ENCODE measurements around the gene TRAF4. TPM values are rescaled to one million over a fixed set of nuclear protein-coding genes. Genes with fewer than 3 reads are reported as not detected.

Gene TRAF4
- total and polyA plus RNA-seq, 9 of the 15 experiments (the other 6 are each of a cell fraction or from before 2014, with no cell fraction given) = 2.4 to 147 (median 72.4) TPM

- peak; percentile 48 to 81 (median 54); a peak in 5 of 6 replicates for TF ChIP-seq CTCF (IDR thresholded peaks at IDR 0.05 in 2 of 3, conservative IDR thresholded peaks at IDR 0.05 in 1 of 3; ENCODE audit: insufficient read depth in 2 of 3, low read depth in 1 of 3, low read length in 3 of 3)
- TF ChIP-seq SAFB2 (IDR thresholded peaks at IDR 0.05; ENCODE audit: borderline replicate concordance, low read depth, low read length, severe bottlenecking) = no peak
- no peak for TF ChIP-seq TGIF2 (CRISPR knock-in tag; IDR thresholded peaks at IDR 0.05)
- TF ChIP-seq RNF2 (IDR thresholded peaks at IDR 0.05) = no peak
- no peak for TF ChIP-seq MEIS2 (IDR thresholded peaks at IDR 0.05; ENCODE audit: partially characterized antibody)
- TF ChIP-seq ZNF79 (CRISPR knock-in tag; IDR thresholded peaks at IDR 0.05; ENCODE audit: low read depth) = no peak
- no peak for TF ChIP-seq BCLAF1 (IDR thresholded peaks at IDR 0.05; ENCODE audit: borderline replicate concordance in 1 of 2, control insufficient read depth in 1 of 2, low read depth in 2 of 2, low read length in 1 of 2)
- no peak for TF ChIP-seq ARID2 (IDR thresholded peaks at IDR 0.05)
- no peak for TF ChIP-seq ARNT (IDR thresholded peaks at IDR 0.05)
- peak; percentile 78 for TF ChIP-seq L3MBTL2 (IDR thresholded peaks at IDR 0.05)
- TF ChIP-seq RBBP5 (IDR thresholded peaks at IDR 0.05; ENCODE audit: borderline replicate concordance, insufficient read depth, low read length, poor library complexity, severe bottlenecking) = peak; percentile 38
- no peak for TF ChIP-seq ZNF644 (tag; IDR thresholded peaks at IDR 0.05; ENCODE audit: low read depth)
- 0 out of 2 replicates have a peak, but pooled peaks have one; percentile 67 for TF ChIP-seq CBX5 (IDR thresholded peaks at IDR 0.05; ENCODE audit: borderline replicate concordance, low read depth)
- TF ChIP-seq ZNF511 (CRISPR knock-in tag; IDR thresholded peaks at IDR 0.05) = no peak
- TF ChIP-seq ZC3H8 (IDR thresholded peaks at IDR 0.05) = no peak
- TF ChIP-seq HCFC1 (IDR thresholded peaks at IDR 0.05; ENCODE audit: low read depth, low read length) = 0 out of 2 replicates have a peak, but pooled peaks have one; percentile 10
- no peak for TF ChIP-seq NR2C1 (IDR thresholded peaks at IDR 0.05)
- no peak for TF ChIP-seq NR2C1 (tag; IDR thresholded peaks at IDR 0.05)
- TF ChIP-seq CHD4 (IDR thresholded peaks at IDR 0.05; ENCODE audit: insufficient read depth, insufficient replicate concordance, low read depth, low read length, poor library complexity, severe bottlenecking) = no peak
- TF ChIP-seq FOXK1 (CRISPR knock-in tag; IDR thresholded peaks at IDR 0.05; ENCODE audit: borderline replicate concordance) = no peak
- no peak for TF ChIP-seq RBM14 (IDR thresholded peaks at IDR 0.05; ENCODE audit: borderline replicate concordance, insufficient read depth, low read depth, low read length)
- TF ChIP-seq ZFP36 (IDR thresholded peaks at IDR 0.05; ENCODE audit: low read depth, low read length, partially characterized antibody) = peak; percentile 76
Measured at GRCh38 chr17:28735242-28735722, 8.5 kb upstream of the TRAF4 start (continued).

All from K562 (cell line).